Keratinocyte (primary cell): ENCODE results near the gene SIPA1L2. TPM values are rescaled to one million over a fixed set of nuclear protein-coding genes. Genes with fewer than 3 reads are reported as not detected.

Source experiments
- DNase-seq: peaks from one replicate; pipeline ENCODE4 v3.0.0-alpha.2; 2011; ENCODE audit warnings: low read depth, missing footprints, low spot score
- FAIRE-seq: peaks from 2 replicates; lab custom pipeline; 2011; peaks lifted over from hg19 to GRCh38; lab: Jason Lieb, UNC
- H2AFZ ChIP-seq: 2 replicates; pipeline ENCODE4 v1.6.0; 2012; ENCODE audit warnings: low read length, control low read depth, inconsistent platforms; ENCODE audit not compliant: control insufficient read depth
- H3K27ac ChIP-seq: 2 replicates; pipeline ENCODE4 v1.5.1; 2011; ENCODE audit warnings: low read length; ENCODE audit not compliant: control insufficient read depth, insufficient read depth
- H3K27me3 ChIP-seq: 3 replicates; pipeline ENCODE4 v1.6.0; 2011; ENCODE audit warnings: low read length; ENCODE audit not compliant: control insufficient read depth, insufficient read depth; ENCODE audit errors: extremely low read depth
- H3K36me3 ChIP-seq, 2 experiments: 2 replicates in 1 of 2; 3 replicates in 1 of 2; pipeline ENCODE4 v1.5.1; 2011; ENCODE audit warnings: low read length in 2 of 2, mild to moderate bottlenecking in 1 of 2; ENCODE audit not compliant: control insufficient read depth in 2 of 2, insufficient read depth in 2 of 2; ENCODE audit errors: extremely low read depth in 1 of 2
- H3K4me1 ChIP-seq: 3 replicates; pipeline ENCODE4 v1.5.1; 2011; ENCODE audit warnings: low read length; ENCODE audit not compliant: control insufficient read depth, insufficient read depth; ENCODE audit errors: extremely low read depth
- H3K4me2 ChIP-seq: 3 replicates; pipeline ENCODE4 v1.6.0; 2011; ENCODE audit warnings: low read depth, low read length; ENCODE audit not compliant: control insufficient read depth, insufficient read depth; ENCODE audit errors: extremely low read depth
- H3K4me3 ChIP-seq, 3 experiments: fragments of 200-600 bp in 1 of 3; sonication (generic) in 1 of 3; 2 replicates in 2 of 3; 3 replicates in 1 of 3; pipeline ENCODE4 v1.5.1; 2011 to 2016; ENCODE audit warnings: low read length in 3 of 3, mild to moderate bottlenecking in 3 of 3, control low read depth in 2 of 3, inconsistent platforms in 1 of 3, low read depth in 1 of 3, mixed read lengths in 1 of 3, mixed run types in 1 of 3, moderate library complexity in 1 of 3; ENCODE audit not compliant: control insufficient read depth in 2 of 3, insufficient read depth in 2 of 3; ENCODE audit errors: extremely low read depth in 1 of 3
- H3K79me2 ChIP-seq: 2 replicates; pipeline ENCODE4 v1.6.0; 2012; ENCODE audit warnings: low read length; ENCODE audit not compliant: control insufficient read depth, insufficient read depth
- H3K9ac ChIP-seq: 3 replicates; pipeline ENCODE4 v1.6.0; 2011; ENCODE audit warnings: low read length; ENCODE audit not compliant: control insufficient read depth, insufficient read depth; ENCODE audit errors: extremely low read depth
- H3K9me1 ChIP-seq: 3 replicates; pipeline ENCODE4 v1.6.0; 2011; ENCODE audit warnings: low read length; ENCODE audit not compliant: control insufficient read depth, insufficient read depth; ENCODE audit errors: extremely low read depth
- H3K9me3 ChIP-seq: 2 replicates; pipeline ENCODE4 v1.5.1; 2012; ENCODE audit warnings: low read depth, low read length; ENCODE audit not compliant: control insufficient read depth
- H4K20me1 ChIP-seq: 3 replicates; pipeline ENCODE4 v1.6.0; 2011; ENCODE audit warnings: low read length; ENCODE audit not compliant: control insufficient read depth, insufficient read depth; ENCODE audit errors: extremely low read depth
- EZH2 ChIP-seq: IDR thresholded peaks from one replicate; pipeline ENCODE4 v1.6.1; 2012; ENCODE audit warnings: inconsistent platforms, mild to moderate bottlenecking, low read length, moderate library complexity
- dilution Hi-C: fragments of 300-500 bp; cut with MboI; formaldehyde crosslinking; loops from one replicate; pipeline ENCODE4 v1.7.0; 2020; ENCODE audit warnings: low sequenced_read_pairs; ENCODE audit not compliant: extremely low pct_ligation_motif_present
- polyA plus RNA-seq, 5 experiments: library from polyadenylated mRNA; depleted of rRNA in 3 of 5; stranded (reverse) in 3 of 5; stranded (forward) in 1 of 5; unstranded in 1 of 5; fragments of >200 nt; gene quantifications; 1 replicate in 1 of 5; 2 replicates in 3 of 5; 3 replicates in 1 of 5; pipeline versions ENCODE4 v1.2.1 to v1.2.3, GENCODE V29; 2011 to 2012; ENCODE audit warnings: missing spikeins in 2 of 5, low read depth in 1 of 5, low replicate concordance in 1 of 5
- TF ChIP-seq, protein P1 (sequence below), 3 experiments: IDR thresholded peaks in 1 of 3; conservative IDR thresholded peaks in 1 of 3; optimal IDR thresholded peaks in 1 of 3; 2 replicates in 2 of 3; 3 replicates in 1 of 3; pipeline versions ENCODE3 to v1.5.1; 2011; ENCODE audit warnings: low read length in 3 of 3, mild to moderate bottlenecking in 3 of 3, moderate library complexity in 2 of 3, control low read depth in 1 of 3, inconsistent platforms in 1 of 3; ENCODE audit not compliant: insufficient read depth in 2 of 3; ENCODE audit errors: extremely low read depth in 1 of 3

SIPA1L2 gene
- polyA plus RNA-seq, 1 donor (not counting 4 experiments of a cell fraction or from before 2014, with no cell fraction given) = 2.1 TPM

- Histone ChIP-seq H3K9me3 (no peaks in the 10 kb centered on the region), H3K4me3 (no peak overlapping the region), H3K36me3 (no peaks in the 10 kb centered on the region), H3K79me2 (no peaks in the 10 kb centered on the region), H3K9me1 (no peaks in the 10 kb centered on the region), H3K27ac (no peak overlapping the region), H3K27me3 (no peaks in the 10 kb centered on the region), H2AFZ (no peak overlapping the region), H3K9ac (no peak overlapping the region), H4K20me1 (no peaks in the 10 kb centered on the region), H3K4me2 (no peak overlapping the region), H3K4me1 (peaks cover 5% of the 10 kb centered on the region)
- TF ChIP-seq, protein P1, sequence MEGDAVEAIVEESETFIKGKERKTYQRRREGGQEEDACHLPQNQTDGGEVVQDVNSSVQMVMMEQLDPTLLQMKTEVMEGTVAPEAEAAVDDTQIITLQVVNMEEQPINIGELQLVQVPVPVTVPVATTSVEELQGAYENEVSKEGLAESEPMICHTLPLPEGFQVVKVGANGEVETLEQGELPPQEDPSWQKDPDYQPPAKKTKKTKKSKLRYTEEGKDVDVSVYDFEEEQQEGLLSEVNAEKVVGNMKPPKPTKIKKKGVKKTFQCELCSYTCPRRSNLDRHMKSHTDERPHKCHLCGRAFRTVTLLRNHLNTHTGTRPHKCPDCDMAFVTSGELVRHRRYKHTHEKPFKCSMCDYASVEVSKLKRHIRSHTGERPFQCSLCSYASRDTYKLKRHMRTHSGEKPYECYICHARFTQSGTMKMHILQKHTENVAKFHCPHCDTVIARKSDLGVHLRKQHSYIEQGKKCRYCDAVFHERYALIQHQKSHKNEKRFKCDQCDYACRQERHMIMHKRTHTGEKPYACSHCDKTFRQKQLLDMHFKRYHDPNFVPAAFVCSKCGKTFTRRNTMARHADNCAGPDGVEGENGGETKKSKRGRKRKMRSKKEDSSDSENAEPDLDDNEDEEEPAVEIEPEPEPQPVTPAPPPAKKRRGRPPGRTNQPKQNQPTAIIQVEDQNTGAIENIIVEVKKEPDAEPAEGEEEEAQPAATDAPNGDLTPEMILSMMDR (optimal IDR thresholded peaks at IDR 0.05 in 1 of 3, IDR thresholded peaks at IDR 0.05 in 1 of 3, conservative IDR thresholded peaks at IDR 0.05 in 1 of 3; ENCODE audit: extremely low read depth in 1 of 3, insufficient read depth in 2 of 3, low read length in 3 of 3) = no peak
- no peak for TF ChIP-seq EZH2
- no peak for DNase-seq
- no peak for FAIRE-seq
- dilution Hi-C loops = no loop called here
These were observed 30.5 kb downstream of the SIPA1L2 start for GRCh38 chr1:232599178-232600041.

GRCh38 chr1:232598837-232599177 lies 31.1 kb downstream of the SIPA1L2 start:
- dilution Hi-C loops = no loop called here
- no peaks in the 10 kb centered on the region for H4K20me1 ChIP-seq
- H3K79me2 ChIP-seq = no peaks in the 10 kb centered on the region
- H3K36me3 ChIP-seq = no peaks in the 10 kb centered on the region
- no peaks in the 10 kb centered on the region for H3K9me3 ChIP-seq
- no peaks in the 10 kb centered on the region for H3K9me1 ChIP-seq
- H3K4me3 ChIP-seq = no peak overlapping the region
- H2AFZ ChIP-seq = no peak overlapping the region
- H3K27me3 ChIP-seq = no peaks in the 10 kb centered on the region
- peaks cover 11% of the 10 kb centered on the region for H3K4me1 ChIP-seq
- DNase-seq (no peak), FAIRE-seq (no peak)
- TF ChIP-seq EZH2 = no peak
- TF ChIP-seq, protein P1 (optimal IDR thresholded peaks at IDR 0.05 in 1 of 3, IDR thresholded peaks at IDR 0.05 in 1 of 3, conservative IDR thresholded peaks at IDR 0.05 in 1 of 3; ENCODE audit: extremely low read depth in 1 of 3, insufficient read depth in 2 of 3, low read length in 3 of 3) = no peak
- no peak overlapping the region for H3K27ac ChIP-seq
- H3K9ac ChIP-seq = no peak overlapping the region
- no peak overlapping the region for H3K4me2 ChIP-seq
